Ishikawa (cell line): ENCODE data around the gene IGFBP2.

Experiments
- CEBPB ChIP-seq: IDR thresholded peaks from 2 replicates; pipeline ENCODE4 v1.6.1; 2012
- CREB1 ChIP-seq: IDR thresholded peaks from 2 replicates; pipeline ENCODE4 v1.6.1; 2012; ENCODE audit warnings: low read depth
- EGR1 ChIP-seq: IDR thresholded peaks from 2 replicates; pipeline ENCODE4 v1.6.1; 2012
- EP300 ChIP-seq: IDR thresholded peaks from 2 replicates; pipeline ENCODE4 v1.6.1; 2012; ENCODE audit warnings: borderline replicate concordance
- FOXM1 ChIP-seq: IDR thresholded peaks from 2 replicates; pipeline ENCODE4 v1.6.1; 2012; ENCODE audit warnings: low read depth, borderline replicate concordance
- MAX ChIP-seq: IDR thresholded peaks from 2 replicates; pipeline ENCODE4 v1.6.1; 2012
- NFIC ChIP-seq: IDR thresholded peaks from 2 replicates; pipeline ENCODE4 v1.6.1; 2012
- RAD21 ChIP-seq: IDR thresholded peaks from 2 replicates; pipeline ENCODE4 v1.6.1; 2012; ENCODE audit warnings: low read depth
- TAF1 ChIP-seq: IDR thresholded peaks from 2 replicates; pipeline ENCODE4 v1.6.1; 2012; ENCODE audit warnings: low read depth, mild to moderate bottlenecking
- TCF12 ChIP-seq: IDR thresholded peaks from 2 replicates; pipeline ENCODE4 v1.6.1; 2012; ENCODE audit warnings: low read depth
- TEAD4 ChIP-seq: IDR thresholded peaks from 2 replicates; pipeline ENCODE4 v1.6.1; 2012
- YY1 ChIP-seq: IDR thresholded peaks from 2 replicates; pipeline ENCODE4 v1.6.1; 2012; ENCODE audit warnings: low read depth
- ZBTB7A ChIP-seq: IDR thresholded peaks from 2 replicates; pipeline ENCODE4 v1.6.1; 2012; ENCODE audit warnings: low read depth
- TF ChIP-seq, protein P1 (sequence below): IDR thresholded peaks from 2 replicates; pipeline ENCODE4 v1.6.1; 2012
- TF ChIP-seq, protein P2 (sequence below): IDR thresholded peaks from 2 replicates; pipeline ENCODE4 v1.6.1; 2012; ENCODE audit warnings: low read depth, mild to moderate bottlenecking

IGFBP2 gene

GRCh38 chr2:216673609-216674008 is 40.4 kb downstream of the IGFBP2 start:
- TF ChIP-seq YY1 (no peak), EP300 (no peak), MAX (no peak), RAD21 (no peak), CREB1 (no peak), NFIC (no peak), TEAD4 (no peak), TCF12 (no peak), FOXM1 (no peak), TAF1 (no peak), ZBTB7A (no peak), EGR1 (no peak), CEBPB (no peak)
- TF ChIP-seq, protein P1, sequence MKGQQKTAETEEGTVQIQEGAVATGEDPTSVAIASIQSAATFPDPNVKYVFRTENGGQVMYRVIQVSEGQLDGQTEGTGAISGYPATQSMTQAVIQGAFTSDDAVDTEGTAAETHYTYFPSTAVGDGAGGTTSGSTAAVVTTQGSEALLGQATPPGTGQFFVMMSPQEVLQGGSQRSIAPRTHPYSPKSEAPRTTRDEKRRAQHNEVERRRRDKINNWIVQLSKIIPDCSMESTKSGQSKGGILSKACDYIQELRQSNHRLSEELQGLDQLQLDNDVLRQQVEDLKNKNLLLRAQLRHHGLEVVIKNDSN, result no peak
- TF ChIP-seq, protein P2, sequence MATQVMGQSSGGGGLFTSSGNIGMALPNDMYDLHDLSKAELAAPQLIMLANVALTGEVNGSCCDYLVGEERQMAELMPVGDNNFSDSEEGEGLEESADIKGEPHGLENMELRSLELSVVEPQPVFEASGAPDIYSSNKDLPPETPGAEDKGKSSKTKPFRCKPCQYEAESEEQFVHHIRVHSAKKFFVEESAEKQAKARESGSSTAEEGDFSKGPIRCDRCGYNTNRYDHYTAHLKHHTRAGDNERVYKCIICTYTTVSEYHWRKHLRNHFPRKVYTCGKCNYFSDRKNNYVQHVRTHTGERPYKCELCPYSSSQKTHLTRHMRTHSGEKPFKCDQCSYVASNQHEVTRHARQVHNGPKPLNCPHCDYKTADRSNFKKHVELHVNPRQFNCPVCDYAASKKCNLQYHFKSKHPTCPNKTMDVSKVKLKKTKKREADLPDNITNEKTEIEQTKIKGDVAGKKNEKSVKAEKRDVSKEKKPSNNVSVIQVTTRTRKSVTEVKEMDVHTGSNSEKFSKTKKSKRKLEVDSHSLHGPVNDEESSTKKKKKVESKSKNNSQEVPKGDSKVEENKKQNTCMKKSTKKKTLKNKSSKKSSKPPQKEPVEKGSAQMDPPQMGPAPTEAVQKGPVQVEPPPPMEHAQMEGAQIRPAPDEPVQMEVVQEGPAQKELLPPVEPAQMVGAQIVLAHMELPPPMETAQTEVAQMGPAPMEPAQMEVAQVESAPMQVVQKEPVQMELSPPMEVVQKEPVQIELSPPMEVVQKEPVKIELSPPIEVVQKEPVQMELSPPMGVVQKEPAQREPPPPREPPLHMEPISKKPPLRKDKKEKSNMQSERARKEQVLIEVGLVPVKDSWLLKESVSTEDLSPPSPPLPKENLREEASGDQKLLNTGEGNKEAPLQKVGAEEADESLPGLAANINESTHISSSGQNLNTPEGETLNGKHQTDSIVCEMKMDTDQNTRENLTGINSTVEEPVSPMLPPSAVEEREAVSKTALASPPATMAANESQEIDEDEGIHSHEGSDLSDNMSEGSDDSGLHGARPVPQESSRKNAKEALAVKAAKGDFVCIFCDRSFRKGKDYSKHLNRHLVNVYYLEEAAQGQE, result no peak

GRCh38 chr2:216674376-216674775 is 41.2 kb downstream of the IGFBP2 start:
- TF ChIP-seq, protein P2, result no peak
- TF ChIP-seq CEBPB (no peak), NFIC (no peak), TEAD4 (no peak)
- TF ChIP-seq, protein P1, result no peak

GRCh38 chr2:216676630-216677029 is 43.4 kb downstream of the IGFBP2 start:
- TF ChIP-seq YY1, result no peak
- TF ChIP-seq NFIC, result no peak
- TF ChIP-seq TCF12, result no peak
- TF ChIP-seq ZBTB7A, result no peak
- TF ChIP-seq, protein P1, result no peak
- no peak for TF ChIP-seq FOXM1
- TF ChIP-seq TEAD4, result no peak
- TF ChIP-seq, protein P2, result no peak
- TF ChIP-seq CEBPB, result no peak
- no peak for TF ChIP-seq RAD21
- no peak for TF ChIP-seq EGR1
- TF ChIP-seq EP300, result no peak
- no peak for TF ChIP-seq CREB1
- no peak for TF ChIP-seq MAX
- TF ChIP-seq TAF1, result no peak

GRCh38 chr2:216677439-216678097 is 44.3 kb downstream of the IGFBP2 start:
- TF ChIP-seq TEAD4, result no peak
- TF ChIP-seq, protein P1, result peak; percentile 86
